DMS53 (cell line): Measurements from ENCODE around the gene ASXL1.
"Not testable (repeated sequence)": the region's sequence is repeated elsewhere in the genome, so short reads cannot be mapped to it uniquely, and the experiment has no call there.

Experiments
- DNase-seq: peaks from one replicate; lab custom pipeline; 2025; lab: John Stamatoyannopoulos, UW

Gene ASXL1

DNA sequence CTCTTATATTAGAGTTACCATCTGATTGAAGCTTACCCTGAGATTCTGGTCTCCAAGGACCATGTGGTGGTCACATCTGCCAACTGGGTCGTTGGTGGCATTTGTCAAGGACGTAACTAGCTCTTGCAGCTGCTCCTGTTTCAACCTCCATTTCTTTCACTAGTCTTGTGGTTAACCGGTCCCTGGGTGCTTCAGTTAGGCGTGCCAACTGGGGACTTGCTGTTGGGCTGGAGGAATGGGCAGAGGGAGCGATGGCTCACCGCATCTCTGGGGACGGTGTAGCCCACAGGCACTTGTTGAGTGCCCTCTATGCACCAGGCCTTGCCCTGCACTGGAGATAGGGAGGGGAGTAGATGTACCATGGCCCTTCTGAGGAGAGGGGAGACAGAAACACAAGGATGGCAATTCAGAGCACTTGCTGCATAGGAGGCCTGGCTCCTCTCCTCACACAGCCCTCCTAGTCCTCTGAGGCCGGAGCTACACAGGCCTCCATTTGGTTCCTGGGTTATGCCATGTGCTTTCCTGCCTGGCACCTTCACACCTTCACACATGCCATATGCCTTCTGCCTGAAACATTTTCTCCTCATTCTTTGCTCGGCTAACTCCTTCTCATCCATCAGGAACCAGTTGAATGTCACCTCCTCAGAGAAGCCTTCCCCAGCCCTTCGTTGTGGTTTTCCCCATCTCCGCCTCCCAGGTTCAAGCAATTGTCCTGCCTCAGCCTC, 20.0 kb upstream of the ASXL1 start:
- no peak for DNase-seq

DNA sequence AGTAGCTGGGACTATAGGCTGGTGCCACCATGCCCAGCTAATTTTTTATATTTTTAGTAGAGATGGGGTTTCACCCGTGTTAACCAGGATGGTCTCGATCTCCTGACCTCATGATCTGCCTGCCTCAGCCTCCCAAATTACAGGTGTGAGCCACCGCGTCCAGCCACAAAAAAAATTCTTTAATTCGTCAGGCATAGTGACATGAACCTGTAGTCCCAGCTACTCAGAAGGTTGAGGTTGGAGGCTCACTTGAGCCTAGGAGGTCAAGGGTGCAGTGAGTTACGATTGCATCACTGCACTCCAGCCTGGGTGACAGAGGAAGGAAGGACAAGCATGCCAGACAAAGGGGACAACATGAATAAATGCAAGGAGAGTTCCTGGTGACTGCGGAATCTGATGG, 19.5 kb upstream of the ASXL1 start:
- DNase-seq = no peak

DNA sequence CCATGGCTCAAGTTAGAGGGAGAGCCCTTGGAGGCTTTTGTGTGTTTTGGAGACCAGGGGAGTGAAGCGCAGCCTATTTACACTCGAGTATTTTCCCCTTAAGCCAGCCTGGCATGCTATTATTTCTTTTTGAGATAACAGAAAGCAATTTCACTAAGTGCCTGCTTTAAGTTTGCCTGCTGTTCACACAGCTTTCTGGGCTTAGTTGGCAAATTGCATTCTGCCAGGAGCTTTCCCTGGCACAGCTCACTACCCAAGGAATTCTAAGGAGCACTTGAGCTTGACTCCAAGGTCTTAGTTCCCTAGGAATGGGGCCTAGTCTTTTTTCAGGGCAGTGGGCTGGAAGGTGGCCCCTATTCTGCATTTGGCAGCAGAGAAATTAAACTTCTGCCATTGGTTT, 19.0 kb upstream of the ASXL1 start:
- DNase-seq = no peak

DNA sequence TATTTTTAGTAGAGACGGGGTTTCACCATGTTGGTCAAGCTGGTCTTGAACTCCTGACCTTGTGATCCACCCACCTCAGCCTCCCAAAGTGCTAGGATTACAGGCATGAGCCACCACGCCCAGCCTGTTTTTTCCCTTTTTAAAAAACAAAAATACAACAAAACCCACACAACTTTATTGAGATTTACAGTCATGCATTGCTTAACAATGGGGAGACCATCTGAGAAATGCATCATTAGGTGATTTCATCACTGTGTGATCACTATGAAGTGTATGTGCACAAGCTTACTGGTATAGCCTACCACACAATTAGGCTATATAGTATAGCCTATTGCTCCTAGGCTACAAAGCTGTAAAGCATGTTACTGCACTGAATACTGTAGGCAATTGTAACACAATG, 17.1 kb upstream of the ASXL1 start:
- DNase-seq = not testable (repeated sequence)

DNA sequence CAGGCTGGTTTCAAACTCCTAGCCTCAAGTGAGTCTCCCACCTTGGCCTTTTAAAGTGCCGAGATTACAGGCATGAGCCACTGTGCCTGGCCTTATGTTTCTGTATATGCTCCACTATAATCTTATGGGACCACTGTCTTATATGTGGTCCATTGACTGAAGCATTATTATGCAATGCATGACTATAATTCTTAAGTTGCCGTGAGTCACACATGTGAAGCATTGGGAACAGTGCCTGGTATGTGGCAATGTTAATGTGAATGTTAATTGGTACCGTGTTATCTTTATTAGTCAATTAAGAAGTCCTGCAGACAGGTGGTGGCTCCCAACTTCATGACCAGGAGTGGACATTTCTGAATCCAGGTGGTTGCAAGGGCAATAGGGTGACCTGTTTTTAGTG, 14.7 kb upstream of the ASXL1 start:
- no peak for DNase-seq

DNA sequence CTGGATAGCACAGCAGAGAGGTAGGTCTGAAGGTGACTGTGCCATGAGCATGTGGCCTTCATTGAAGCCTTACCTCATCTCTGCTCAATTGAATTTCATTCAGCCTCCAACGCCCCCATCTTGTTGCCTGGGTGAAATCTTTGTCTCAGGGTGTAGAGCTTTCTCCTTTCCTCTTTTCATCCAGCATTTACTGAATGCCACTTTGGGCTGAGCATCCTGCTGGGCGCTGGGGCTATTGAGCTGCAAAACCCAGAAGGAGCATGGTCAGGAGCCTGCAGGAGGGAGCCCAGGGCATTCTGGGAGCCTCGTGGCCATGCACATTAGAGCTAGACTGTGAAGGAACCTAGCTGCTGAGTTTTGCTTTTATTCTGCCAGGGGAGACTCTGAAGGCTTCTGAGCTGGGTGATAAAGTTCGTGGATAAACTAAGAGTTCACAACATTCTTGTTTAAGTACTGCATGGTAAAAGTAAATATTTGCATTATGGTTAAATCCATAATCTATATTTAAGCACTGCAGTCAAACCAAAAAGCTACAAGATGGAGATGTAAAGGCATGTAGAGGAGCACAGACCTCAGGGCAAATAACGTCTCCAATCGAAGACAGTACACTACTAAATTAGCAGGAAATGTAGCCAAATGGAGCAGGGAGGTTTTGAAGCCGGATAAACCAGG, 13.2 kb upstream of the ASXL1 start:
- DNase-seq = peak; percentile 51

DNA sequence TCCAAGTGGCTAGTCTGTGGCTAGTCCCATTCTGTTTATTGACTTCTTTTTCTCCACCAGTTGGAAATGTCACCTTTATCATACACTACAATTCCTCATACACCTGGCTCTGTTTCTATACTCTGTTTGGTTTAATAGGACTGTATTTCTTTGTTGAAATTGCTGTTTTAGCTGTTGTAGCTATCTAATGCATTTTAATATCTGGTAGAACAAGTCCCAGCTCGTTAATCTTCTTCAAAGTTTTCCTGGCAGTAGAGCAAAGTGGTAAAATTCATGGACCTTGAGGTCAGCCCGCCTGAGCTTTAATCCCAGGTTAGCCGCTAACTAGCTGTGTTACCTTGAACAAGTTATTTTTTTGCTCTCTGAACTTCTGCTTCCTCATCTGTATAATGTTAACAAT, 9.9 kb upstream of the ASXL1 start:
- no peak for DNase-seq

DNA sequence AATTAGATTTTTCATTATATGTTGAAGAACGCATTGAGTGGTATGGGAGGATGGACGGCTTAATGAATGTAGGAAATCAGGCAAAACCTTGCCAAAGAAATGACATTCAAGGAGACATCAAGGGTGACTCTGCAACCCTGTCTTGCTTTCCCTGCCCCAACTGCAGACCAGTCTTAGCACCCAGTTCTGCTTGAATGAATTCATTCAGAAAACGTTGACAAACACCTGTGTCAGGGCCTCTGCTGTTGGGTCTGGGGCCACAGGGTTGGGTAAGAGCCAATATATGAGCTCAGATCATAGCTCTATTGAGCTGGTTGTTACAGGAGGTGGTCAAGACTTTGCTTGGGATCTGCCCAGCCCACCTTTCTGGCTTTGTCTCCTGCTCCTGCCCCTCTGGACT, 7.7 kb upstream of the ASXL1 start:
- no peak for DNase-seq

DNA sequence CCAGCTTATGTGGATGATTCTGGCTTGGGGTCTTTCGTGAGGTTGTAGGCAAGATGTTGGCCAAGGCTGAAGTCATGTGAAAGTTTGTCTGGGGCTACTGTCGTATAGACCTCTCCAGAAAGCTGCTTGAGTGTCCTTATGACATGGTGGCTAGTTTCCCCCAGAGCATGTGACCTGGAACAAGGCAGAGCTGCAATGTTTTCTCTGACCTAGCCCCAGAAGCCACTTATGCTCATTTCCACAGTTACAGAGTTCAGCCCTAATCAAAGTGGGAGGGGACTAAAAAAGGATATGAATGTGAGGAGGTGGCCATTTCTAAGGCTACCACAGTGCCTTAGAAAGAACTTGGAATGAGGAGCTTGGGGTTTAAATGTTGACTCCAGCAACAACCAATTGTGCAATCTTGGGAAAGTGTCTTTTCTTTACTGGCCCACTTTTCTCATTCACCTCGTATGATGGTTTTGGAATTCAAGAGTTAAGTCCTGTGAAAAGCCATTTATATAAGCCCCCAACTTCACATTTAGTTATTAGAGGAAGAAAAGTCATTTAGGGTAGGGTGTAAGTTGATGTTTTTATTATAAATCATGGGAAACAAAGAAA, 5.9 kb upstream of the ASXL1 start:
- no peak for DNase-seq

DNA sequence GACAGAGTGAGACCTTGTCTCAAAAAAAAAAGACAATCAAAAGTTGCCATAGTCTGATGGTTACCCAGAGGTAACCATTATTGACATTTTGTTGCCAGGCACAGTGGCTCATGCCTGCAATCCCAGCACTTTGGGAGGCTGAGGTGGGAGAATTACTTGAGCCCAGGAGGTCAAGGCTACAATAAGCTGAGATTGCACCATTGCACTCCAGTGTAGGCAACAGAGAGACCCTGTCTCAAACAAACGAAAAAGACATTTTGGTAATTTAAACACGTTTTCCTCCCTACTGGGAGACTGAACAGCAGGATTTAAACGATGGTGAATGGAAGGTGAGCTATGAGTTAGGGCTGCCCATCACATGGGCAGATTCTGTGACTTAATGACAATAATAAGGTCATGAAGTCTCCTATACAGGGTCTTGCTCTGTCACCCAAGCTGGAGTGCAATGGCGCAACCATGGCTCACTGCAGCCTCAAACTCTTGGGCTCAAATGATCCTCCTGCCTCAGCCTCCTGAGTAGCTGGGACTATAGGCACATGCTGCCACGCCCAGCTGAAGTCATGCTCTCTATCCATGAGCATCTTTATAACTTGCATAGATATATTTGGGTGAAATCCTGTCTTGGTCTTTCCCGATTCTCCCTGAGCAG, 4.2 kb upstream of the ASXL1 start:
- DNase-seq = no peak

DNA sequence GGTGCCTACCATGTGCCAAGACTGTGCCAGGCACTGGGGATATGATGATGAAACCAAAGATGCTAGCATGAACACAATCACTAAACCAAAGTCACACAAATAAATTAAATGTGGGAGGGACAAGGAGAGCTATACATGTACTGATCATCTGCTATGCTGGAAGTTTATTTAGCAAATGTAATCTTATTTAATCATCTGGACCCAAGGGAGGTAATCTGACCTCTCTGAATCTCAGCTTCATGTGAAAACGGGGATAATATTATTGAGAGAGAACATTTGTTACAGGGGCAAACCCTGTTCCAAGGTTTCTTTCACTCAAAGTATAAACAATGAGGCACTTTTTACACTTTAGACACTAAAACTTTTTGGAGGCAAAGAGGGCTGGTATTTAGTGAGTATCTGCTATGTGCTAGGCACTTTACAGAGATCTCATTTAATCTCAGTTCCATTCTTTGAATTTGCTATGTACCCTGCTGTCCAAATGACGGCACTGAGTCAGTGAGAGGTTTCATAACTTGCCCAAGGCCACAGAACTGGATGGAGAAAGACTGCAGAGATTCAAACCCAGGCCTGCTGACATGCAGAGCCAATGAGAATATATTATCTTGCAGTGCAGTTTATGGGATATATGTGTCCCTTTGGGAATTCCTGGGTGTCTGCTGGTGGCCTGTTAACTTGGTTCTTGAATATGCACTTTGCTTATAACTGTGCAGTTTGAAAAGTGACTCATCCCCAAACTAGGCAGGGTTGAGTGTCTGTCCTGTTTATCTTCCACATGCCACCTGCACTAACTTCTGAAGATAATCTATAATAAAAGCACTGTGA, 3.3 kb upstream of the ASXL1 start:
- peak; percentile 60 for DNase-seq

DNA sequence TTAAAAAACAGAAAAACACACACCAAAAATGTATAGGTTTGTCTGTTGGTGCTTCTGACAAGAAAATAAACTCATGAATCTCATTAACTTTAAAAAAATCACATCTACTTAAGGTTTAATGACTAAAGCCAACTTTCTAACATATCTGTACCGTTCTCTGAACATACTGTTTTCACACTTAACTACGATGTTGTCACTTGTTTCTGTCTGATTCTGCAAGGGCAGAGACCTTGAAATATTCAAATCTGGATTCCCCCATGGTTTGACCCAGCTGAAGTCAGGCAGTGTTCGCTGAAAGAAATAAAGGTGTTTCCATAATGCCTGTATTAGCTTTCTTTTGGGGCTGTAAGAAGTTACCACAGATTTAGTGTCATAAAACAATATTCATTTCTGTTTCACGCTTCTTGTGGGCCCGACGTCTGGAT, 2.7 kb upstream of the ASXL1 start:
- no peak for DNase-seq

DNA sequence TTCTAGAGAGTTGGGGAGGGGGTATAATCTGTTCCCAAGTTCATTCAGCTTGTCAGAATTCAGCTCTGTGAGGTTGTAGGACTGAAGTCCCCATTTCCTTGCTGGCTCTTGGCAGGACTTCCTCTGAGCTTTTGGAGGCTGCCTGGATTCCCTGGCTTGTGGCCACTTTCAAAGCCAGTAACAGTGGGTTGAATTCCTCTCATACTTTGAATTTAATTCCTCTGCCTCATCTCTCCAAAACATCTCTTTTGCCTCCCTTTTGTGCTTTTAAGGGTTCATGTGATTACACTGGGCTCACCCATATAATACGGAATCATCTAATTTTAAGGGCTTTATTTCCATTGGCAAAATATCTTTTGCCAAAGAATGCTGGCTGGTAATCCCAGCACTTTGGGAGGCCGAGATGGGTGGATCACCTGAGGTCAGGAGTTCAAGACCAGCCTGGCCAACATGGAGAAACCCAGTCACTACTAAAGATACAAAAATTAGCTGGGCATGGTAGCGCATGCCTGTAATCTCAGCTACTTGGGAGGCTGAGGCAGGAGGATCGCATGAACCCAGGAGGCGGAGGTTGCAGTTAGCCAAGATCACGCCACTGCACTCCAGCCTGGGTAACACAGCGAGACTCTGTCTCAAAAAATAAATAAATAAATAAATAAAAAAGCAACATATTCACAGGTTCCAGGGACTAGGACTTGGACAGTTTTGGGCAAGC, 2.1 kb upstream of the ASXL1 start:
- not testable (repeated sequence) for DNase-seq

DNA sequence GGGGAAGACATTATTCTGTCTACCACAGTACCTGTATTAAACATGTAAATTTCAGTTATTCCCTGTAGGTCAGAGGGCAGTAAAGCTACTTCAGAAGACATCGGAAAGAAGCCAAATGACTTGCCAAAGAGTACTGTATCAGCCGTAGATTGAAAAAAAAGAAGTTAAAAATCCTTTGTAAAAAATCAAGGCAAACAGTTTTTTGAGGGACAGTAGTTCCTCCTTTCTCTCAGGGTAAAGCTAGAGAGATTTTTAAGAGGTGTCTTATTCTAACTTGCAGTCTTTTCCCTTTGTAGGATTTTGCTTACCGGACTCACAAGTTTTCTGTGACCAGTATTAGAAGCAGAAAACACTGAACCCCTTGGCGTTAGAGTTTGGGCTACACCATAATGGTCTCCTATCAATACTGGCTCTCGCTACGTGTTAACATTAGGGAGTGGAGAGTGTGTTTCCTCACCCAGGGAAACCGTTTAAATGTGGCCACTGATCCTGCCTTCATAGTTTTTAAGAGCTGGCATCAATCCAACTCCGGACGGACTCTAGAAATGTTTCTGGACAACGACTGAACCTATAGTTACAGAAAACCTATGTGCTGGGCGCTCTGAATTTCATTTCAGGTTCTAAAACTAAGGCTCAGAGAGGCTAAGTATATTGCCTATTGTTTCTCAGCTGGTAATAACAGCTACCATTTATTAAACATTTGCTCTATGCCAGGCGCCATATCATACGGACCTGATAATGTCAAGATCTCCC, 1.3 kb upstream of the ASXL1 start:
- peak; percentile 53 for DNase-seq

DNA sequence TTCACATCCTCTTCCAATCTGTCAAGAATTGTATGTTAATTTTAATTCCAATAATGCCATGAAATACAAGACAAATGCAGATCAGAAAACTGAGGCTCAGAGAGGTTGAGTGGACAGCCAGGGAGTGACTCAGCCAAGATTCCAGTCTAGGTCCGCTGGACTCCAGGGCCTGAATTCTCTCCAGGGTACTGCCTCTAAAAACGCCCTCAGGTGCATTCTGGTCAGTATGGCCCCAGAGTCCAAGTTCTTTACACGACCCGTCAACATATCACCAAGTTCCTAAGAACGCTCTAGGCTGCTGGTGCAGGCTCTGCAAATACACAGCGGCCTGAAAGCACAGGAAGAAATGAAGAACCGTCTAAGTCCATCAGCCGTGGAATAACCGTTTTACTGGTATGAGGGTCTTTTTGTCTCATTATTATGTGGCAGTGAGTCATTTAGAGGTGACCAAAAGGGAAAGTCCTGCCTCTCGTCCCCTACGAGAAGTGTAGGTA, 709 bp upstream of the ASXL1 start:
- peak; percentile 86 for DNase-seq

DNA sequence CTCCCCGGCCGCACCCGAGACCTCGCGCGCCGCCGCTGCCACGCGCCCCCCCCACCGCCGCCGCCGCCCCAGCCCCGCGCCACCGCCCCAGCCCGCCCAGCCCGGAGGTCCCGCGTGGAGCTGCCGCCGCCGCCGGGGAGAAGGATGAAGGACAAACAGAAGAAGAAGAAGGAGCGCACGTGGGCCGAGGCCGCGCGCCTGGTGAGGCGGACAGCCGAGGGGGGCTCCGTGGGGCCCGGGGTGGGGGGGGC, 426 bp downstream of the ASXL1 start:
- DNase-seq = no peak

DNA sequence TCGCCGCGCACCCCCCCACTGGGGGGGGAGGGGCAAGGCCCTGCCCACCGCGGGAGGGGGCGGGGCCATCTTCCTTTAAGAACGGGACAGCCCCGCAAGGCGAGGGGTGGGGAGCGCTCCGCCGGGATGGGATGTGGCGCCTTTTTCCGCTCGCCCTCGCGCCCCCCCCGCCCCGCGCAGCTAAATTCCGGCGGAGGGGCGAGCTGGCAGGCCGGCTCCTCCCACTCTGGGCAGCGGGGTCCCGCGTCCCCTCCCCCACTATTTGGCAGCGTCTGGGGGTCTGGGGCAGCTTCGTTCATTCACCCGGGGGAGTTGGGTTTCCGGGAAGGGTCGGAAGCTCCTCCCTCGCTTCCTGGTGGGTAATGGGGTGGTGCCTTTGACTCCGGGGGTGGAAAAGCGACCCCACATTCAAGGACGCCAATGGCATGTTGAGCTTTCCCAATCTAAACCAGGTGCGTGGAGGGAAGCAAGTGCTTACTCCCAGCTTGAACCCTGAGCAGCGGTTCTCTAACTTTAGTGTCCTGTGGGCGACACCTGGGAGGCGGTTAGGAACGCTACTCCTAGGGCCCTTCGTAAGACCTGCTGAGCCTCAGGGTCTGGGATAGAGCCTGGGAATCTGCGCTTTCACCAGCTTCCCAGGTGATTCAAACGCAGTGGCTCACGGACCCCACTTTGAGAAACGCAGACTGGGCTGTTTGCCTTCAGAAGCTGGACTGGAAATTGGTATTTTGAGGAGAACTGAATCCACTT, 927 bp downstream of the ASXL1 start:
- peak; percentile 86 for DNase-seq

DNA sequence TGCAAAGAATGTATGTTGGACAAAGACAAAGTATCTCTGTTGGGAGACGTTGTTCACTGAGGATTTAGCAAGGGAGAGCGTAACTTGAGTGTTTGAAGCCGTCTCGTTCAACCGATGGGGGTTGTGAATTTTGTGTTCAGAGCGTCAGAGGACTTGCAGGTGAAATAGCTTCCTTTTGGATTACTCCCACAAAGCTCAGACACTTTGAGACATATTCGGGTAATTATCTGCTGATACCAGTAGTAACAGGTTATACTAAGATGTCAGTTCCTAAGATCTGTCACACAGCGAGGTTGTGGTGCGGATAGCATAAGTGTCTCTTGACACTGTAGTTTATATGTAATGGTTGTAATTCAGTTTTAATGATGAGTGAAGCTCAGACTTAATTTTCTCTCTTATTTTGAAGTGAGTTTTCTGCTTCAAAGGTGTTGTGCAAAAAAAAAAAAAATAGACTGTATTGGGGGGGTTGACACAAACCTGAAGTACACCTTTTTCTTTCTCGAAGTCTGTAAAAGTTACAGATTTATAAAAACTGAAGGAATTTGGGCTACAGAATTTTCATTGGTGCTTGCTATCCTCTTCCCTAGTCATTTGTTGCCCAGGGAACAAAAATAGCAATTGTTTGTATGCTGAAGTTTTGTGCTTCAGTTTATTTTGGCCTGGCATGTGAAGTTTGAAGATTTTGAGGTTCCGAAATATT, 1.7 kb downstream of the ASXL1 start:
- DNase-seq = peak; percentile 64

DNA sequence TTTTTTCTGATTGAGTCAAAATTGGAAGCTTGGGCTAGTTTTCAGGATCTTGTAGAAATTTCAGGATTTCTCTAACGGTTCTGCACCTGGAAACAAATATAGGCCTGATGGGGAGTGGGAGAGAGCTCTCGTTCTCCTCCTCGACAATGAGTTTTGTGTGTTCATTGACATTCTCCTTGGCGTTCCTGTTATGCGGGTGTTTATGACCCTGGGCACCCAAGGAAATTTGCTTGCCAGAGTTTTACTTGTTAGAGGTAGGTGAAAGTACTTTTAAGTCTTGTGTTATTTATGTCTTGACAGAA, 2.2 kb downstream of the ASXL1 start:
- no peak for DNase-seq

DNA sequence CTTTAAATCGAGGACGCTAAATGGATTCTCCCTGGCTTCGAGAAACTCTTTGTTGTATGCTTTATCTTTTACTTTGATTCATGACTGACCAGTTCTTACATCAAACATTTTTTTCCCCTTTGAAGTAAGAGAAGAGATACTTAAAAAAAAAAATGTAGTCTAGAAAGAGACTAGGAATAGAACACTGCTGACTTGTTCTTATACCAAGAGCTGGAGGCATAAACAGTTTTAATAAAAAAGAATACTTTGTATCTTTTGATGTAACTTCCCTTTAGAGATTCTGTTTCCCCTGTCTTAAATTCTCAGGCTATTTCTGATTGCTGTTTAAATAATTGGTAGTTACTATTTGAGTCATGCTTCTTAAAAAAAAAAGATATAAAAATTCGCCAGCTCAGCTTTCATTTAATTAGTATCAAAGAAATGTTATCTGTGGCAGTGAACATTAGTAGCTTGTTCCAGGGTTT, 4.8 kb downstream of the ASXL1 start:
- no peak for DNase-seq
